Hindlimb muscle (tissue), 1 donor: ENCODE data around the gene SLC31A2. TPM values are rescaled to one million over a fixed set of nuclear protein-coding genes. Genes with fewer than 3 reads are reported as not detected.

ENCODE experiments used
- DNase-seq: peaks from one replicate; pipeline ENCODE4 v3.0.0-alpha.2; 2013
- polyA plus RNA-seq: library from polyadenylated mRNA; unstranded; fragments of 120-200 nt; gene quantifications from one replicate; pipeline ENCODE4 v1.2.1, GENCODE V29; 2013; ENCODE audit not compliant: insufficient read length

Gene SLC31A2
- polyA plus RNA-seq, 1 donor = 3.3 TPM

DNA sequence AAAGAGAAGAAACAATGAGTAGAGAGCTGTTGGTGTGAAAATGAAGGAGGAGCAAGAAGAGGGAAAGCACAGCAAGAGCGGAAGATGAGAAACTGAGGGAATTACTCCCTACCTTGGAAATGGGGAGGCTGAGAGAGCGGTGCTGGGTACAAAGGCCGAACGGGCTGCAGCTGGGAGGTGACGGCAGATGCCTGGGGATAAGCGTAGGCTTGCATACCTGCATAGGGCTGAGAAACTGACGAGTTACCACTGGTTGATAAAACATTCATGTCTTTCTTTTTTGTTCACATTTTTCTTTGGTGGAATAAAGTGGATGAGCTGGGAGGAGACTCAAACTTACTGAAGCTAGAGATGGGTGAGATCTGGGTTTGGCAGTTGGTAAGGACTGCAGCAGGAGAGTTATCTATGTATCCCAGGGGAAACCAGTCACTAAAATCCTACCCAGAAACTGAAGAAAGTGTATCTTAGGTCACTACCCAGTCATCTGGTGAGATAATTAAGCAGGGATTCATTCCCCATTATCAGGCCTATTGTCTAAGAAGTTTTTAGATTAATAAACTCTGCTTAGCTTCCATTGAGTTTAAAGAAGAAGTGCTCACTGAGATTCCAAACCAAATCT, 35.4 kb downstream of the SLC31A2 start:
- no peak for DNase-seq

DNA sequence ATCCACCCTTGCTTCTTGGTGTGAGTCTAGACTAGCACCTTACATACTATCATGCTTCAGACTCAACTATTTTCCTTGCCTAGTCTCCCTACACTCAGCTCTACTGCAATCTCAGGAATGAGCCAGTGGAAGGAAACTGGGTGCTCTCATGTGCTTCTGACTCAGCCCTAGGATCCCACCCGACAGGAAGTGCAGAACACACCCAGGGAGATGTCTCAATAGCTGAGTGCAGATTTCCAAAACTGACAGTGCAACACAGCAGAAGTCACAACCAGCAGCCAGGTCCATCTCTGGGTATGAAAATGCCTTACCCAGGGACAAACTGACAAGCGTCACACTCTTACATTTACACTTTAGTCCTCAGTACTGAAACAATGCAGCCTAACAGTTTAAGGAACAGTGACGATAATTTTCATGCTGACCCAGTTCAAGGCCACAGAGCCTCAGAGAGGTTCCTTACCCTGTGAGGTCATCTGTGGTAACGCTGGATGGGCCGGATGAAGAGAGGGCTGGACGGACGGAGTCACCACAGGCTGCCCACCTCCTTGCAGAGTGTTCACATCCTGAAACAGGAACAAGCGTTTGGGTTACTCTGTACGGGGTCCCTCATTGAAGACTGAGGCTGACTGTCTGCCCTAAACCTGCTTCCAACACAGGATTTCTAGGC, 37.3 kb downstream of the SLC31A2 start:
- peak; percentile 11 for DNase-seq

DNA sequence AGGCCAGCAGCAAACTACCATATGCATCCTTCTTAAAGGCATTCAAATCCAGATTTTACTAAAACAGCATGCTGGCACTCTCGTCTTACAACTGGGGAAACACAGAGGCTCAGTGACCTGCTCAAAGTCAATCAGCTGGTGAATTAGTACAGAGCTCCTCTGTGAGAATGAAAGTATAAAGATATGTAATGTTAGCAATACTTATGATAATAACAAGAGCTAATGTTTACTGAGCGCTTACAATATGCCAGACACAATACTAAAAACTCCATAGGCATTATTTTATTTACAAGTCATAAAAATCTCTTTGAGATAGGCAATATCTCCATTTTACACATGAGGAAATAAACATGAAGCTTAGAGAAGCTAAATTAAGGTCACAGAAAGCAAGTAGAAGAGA, 41.6 kb downstream of the SLC31A2 start:
- no peak for DNase-seq

DNA sequence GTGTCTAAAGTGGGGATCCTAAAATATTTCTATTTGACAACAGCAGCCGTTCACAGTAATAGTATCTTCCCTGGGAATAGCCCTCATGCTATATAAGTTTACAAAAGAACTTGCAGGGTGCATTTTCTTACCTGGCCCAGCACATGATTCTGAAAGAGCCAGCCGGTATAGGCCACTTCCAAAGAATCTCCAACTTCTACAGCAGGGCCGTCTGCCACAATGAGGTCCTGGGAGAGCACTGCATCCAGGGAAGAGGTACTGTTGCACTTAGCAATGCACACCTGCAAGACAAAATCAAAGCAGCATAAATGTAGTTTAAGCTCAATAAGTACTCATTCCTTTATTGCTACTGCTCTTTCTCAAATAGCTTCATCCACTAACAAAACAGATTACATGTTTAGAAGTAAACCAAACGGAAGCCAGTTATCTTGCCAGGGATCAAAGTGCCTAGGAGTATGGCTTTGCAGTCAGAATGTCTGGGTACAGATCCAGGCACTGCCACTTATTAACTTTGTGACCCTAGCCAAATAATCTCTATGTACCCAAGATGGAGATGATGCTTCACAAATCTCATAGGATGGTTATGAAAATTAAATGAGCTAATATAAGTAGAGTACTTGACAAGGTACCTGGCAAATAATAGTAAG, 49.0 kb downstream of the SLC31A2 start:
- DNase-seq = no peak

DNA sequence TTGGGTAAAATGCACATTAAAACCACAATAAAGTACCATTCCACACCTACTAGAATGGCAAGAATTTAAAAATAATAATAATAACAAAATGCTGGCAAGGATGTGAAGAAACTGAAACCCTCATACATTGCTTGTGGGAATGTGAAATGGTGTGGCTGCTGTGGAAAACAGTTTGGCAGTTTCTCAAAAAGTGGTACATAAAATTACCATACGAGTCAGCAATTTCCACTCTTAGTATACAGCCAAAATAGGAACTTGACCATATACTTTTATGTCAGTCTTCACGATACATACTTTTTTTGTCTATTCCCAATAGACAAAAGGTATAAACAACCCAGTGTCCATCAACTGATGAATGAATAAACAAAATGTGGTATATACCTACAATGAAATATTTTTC, 54.6 kb downstream of the SLC31A2 start:
- no peak for DNase-seq

DNA sequence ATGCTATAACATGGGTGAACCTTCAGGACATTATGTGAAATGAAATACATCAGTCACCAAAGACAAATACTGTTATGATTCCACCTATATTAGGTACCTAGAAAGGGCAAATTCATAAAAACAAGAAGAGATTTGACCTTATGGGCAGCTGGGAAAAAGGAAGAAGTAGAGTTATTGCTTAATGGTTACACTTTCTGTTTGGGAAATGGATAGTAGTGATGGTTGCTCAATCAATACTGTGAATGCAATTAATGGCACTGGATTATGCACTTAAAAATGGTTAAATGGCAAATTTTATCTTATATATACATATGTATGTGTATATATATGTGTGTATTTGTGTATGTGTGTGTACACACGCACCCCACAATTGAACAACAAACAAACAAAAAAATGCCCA, 55.1 kb downstream of the SLC31A2 start:
- DNase-seq = no peak

DNA sequence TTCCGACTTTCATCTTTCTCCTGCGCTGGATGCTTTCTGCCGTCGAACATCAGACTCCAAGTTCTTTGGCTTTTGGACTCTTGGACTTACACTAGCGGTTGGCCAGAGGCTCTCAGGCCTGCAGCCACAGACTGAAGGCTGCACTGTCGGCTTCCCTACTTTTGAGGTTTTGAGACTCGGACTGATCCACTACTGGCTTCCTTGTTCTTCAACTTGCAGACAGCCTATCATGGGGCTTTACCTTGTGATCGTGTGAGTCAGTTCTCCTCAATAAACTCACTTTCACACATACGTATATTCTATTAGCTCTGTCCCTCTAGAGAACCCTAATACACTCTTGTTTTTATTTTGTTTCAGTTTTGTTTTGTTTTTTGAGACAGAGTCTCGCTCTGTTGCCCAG, 60.0 kb downstream of the SLC31A2 start:
- DNase-seq = no peak

Other genes with a start within 250 kb of the SLC31A2 start
- gene ZNF883, start 138.8 kb upstream of the SLC31A2 start, polyA plus RNA-seq = 3.7 TPM
- 3.5 TPM for gene ZFP37, start 94.3 kb upstream of the SLC31A2 start, polyA plus RNA-seq
- gene FKBP15, start 70.3 kb downstream of the SLC31A2 start, polyA plus RNA-seq = 22.4 TPM
- 7.4 TPM for gene SLC31A1, start 70.5 kb downstream of the SLC31A2 start, polyA plus RNA-seq
- 19.2 TPM for gene CDC26, start 124.6 kb downstream of the SLC31A2 start, polyA plus RNA-seq
- gene PRPF4, start 124.7 kb downstream of the SLC31A2 start, polyA plus RNA-seq = 19.4 TPM
- not detected for gene RNF183, start 152.4 kb downstream of the SLC31A2 start, polyA plus RNA-seq
- 2.3 TPM for gene WDR31, start 189.3 kb downstream of the SLC31A2 start, polyA plus RNA-seq
- gene BSPRY, start 198.5 kb downstream of the SLC31A2 start, polyA plus RNA-seq = 0.52 TPM
- 4.9 TPM for gene HDHD3, start 226.0 kb downstream of the SLC31A2 start, polyA plus RNA-seq